Gastroesophageal sphincter (tissue), 4 donors: Measurements from ENCODE around the gene SPINK9. TPM values are rescaled to one million over a fixed set of nuclear protein-coding genes. Genes with fewer than 3 reads are reported as not detected.

ENCODE experiments used
- ATAC-seq: fragments of 150-250 bp; one replicate; pipeline ENCODE4 v1.9.1; 2016; ENCODE audit warnings: mild to moderate bottlenecking, moderate library complexity
- H3K27ac ChIP-seq, 4 donors: fragments of 200-600 bp; sonication (generic) in 3 of 4; 1 replicate in 3 of 4; 2 replicates in 1 of 4; pipeline ENCODE4 v1.5.1; 2016 to 2019
- H3K27me3 ChIP-seq: fragments of 200-600 bp; sonication (generic); one replicate; pipeline ENCODE4 v1.5.1; 2019
- H3K36me3 ChIP-seq, 2 donors: fragments of 200-600 bp; sonication (generic); one replicate each; pipeline ENCODE4 v1.5.1; 2019; ENCODE audit warnings: control low read depth in 1 of 2
- H3K4me1 ChIP-seq, 3 donors: fragments of 200-600 bp; sonication (generic); 1 replicate in 2 of 3; 2 replicates in 1 of 3; pipeline ENCODE4 v1.5.1; 2016 to 2019; ENCODE audit warnings: control low read depth in 2 of 3
- H3K4me3 ChIP-seq, 2 donors: fragments of 200-600 bp; sonication (generic); one replicate each; pipeline ENCODE4 v1.5.1; 2019; ENCODE audit warnings: mild to moderate bottlenecking in 1 of 2, moderate library complexity in 1 of 2
- H3K9me3 ChIP-seq, 3 donors: fragments of 200-600 bp; sonication (generic); one replicate each; pipeline ENCODE4 v1.5.1; 2017 to 2019; ENCODE audit warnings: control low read depth in 2 of 3
- CTCF ChIP-seq, 4 experiments: fragments of 200-600 bp in 2 of 4; fragments of 450-650 bp in 2 of 4; sonication (generic) in 1 of 4; IDR thresholded peaks; one replicate each; pipeline ENCODE4 v1.5.1; 2017 to 2019; ENCODE audit warnings: antibody characterized with exemption in 4 of 4, mild to moderate bottlenecking in 2 of 4, moderate library complexity in 2 of 4
- EP300 ChIP-seq: sonication (generic); formaldehyde crosslinking; IDR thresholded peaks from one replicate; pipeline ENCODE4 v1.6.1; 2017; ENCODE audit warnings: antibody characterized with exemption, mild to moderate bottlenecking
- POLR2A ChIP-seq, 2 donors: fragments of 450-650 bp; IDR thresholded peaks; one replicate each; pipeline ENCODE4 v1.6.1; 2017; ENCODE audit warnings: antibody characterized with exemption in 2 of 2, mild to moderate bottlenecking in 2 of 2, moderate library complexity in 1 of 2
- POLR2AphosphoS5 ChIP-seq: sonication (generic); formaldehyde crosslinking; IDR thresholded peaks from one replicate; pipeline ENCODE4 v1.6.1; 2017; ENCODE audit warnings: antibody characterized with exemption
- WGBS, 2 donors: methylation state at CpG; one replicate each; pipeline ENCODE4 v1.1.5; 2018; ENCODE audit warnings: low coverage in 1 of 2; 5-methylcytosine and 5-hydroxymethylcytosine counted together
- total RNA-seq, 4 donors: library from RNA; depleted of rRNA; stranded (reverse); fragments of >200 nt; gene quantifications; one replicate each; pipeline ENCODE4 v1.1.0, GENCODE V29; 2016

Gene SPINK9
- total RNA-seq, 4 donors from 2014 or later = not detected

- no peaks in the 10 kb centered on the region for H3K27me3 ChIP-seq
- no peak overlapping the region for H3K4me3 ChIP-seq
- 67 to 89% methylated on average over 1 to 3 of the region's 4 CpGs for WGBS, 2 donors
- H3K4me1 ChIP-seq = no peaks in the 10 kb centered on the region
- no peaks in the 10 kb centered on the region for H3K9me3 ChIP-seq
- no peak for ATAC-seq
- no peak overlapping the region for H3K27ac ChIP-seq
- TF ChIP-seq EP300 (no peak), CTCF (IDR thresholded peaks at IDR 0.05) (no peak)
- H3K36me3 ChIP-seq = no peaks in the 10 kb centered on the region
Observed at GRCh38 chr5:148333262-148333849, 2.0 kb upstream of the SPINK9 start.

- 82 to 87% methylated on average over 3 of the region's 3 CpGs for WGBS, 2 donors
- H3K36me3 ChIP-seq = no peaks in the 10 kb centered on the region
- H3K4me1 ChIP-seq = no peaks in the 10 kb centered on the region
- no peaks in the 10 kb centered on the region for H3K9me3 ChIP-seq
- no peak for ATAC-seq
- no peaks in the 10 kb centered on the region for H3K27me3 ChIP-seq
- no peak overlapping the region for H3K27ac ChIP-seq
- H3K4me3 ChIP-seq = no peak overlapping the region
- TF ChIP-seq POLR2AphosphoS5 = no peak
- TF ChIP-seq POLR2A (IDR thresholded peaks at IDR 0.05) = no peak
- TF ChIP-seq CTCF (IDR thresholded peaks at IDR 0.05) = no peak
- TF ChIP-seq EP300 = no peak
Observed at GRCh38 chr5:148336704-148337435, 1.5 kb downstream of the SPINK9 start.

GRCh38 chr5:148342371-148343045 is 7.1 kb downstream of the SPINK9 start:
- Histone ChIP-seq H3K27ac (no peak overlapping the region), H3K4me1 (no peaks in the 10 kb centered on the region), H3K27me3 (no peaks in the 10 kb centered on the region), H3K36me3 (no peaks in the 10 kb centered on the region), H3K4me3 (no peak overlapping the region), H3K9me3 (no peaks in the 10 kb centered on the region)
- WGBS, 2 donors = 93 to 100% methylated on average over 2 of the region's 2 CpGs
- TF ChIP-seq EP300 (no peak), CTCF (IDR thresholded peaks at IDR 0.05) (no peak), POLR2AphosphoS5 (no peak), POLR2A (IDR thresholded peaks at IDR 0.05) (no peak)
- ATAC-seq = no peak

GRCh38 chr5:148343046-148343407 is 7.7 kb downstream of the SPINK9 start:
- Histone ChIP-seq H3K27me3 (no peaks in the 10 kb centered on the region), H3K27ac (no peak overlapping the region), H3K9me3 (no peaks in the 10 kb centered on the region), H3K36me3 (no peaks in the 10 kb centered on the region), H3K4me1 (no peaks in the 10 kb centered on the region), H3K4me3 (no peak overlapping the region)
- 57% methylated on average over 2 of the region's 2 CpGs; no CpG with 5 or more reads in 1 of the 2 donors for WGBS, 2 donors
- ATAC-seq = no peak
- TF ChIP-seq POLR2AphosphoS5 (no peak), CTCF (IDR thresholded peaks at IDR 0.05) (no peak), EP300 (no peak), POLR2A (IDR thresholded peaks at IDR 0.05) (no peak)
